ENCODE results near the gene GOLT1A. TPM values are rescaled to one million over a fixed set of nuclear protein-coding genes. Genes with fewer than 3 reads are reported as not detected.

The GOLT1A gene
- total RNA-seq, 4 donors from 2014 or later = 1.1 to 1.3 TPM; not detected in 2

DNA sequence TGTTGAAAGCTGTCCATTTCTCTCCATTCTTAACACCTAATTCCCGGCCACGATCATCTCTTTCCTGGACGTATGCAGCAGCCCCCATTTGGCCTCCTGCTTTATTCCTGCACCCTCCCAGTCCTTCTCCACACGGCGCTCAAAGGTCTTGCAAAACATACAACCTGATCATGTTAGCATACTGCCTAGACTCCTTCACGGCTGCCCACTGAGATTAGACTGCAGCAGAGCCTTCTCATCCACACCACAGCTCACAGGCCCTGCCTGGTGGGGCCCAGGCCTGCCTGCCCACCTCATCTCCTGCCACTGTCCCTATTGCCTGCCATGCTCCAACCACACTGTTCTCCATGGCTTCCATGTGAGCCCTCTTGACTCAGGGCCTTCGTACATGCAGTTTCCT, 2.7 kb downstream of the GOLT1A start:
- Histone ChIP-seq H3K9me3 (no peaks in the 10 kb centered on the region), H3K27me3 (peaks cover 5 to 8% (median 7%) of the 10 kb centered on the region in 3 donors), H3K36me3 (no peaks in the 10 kb centered on the region), H3K27ac (no peak overlapping the region), H3K4me1 (peaks cover 0 to 6% of the 10 kb centered on the region in 2 donors), H3K4me3 (no peak overlapping the region)
- in situ Hi-C loops (cut with MboI; ENCODE audit: low sequenced_read_pairs in 4 of 4) (loop anchor here in 3 of 4 donors (5.0 to 25.0 kb wide), 2 partner anchors 151 kb away; partner anchors contain the start of gene PLEKHA6 (in 1 of the 3)), intact Hi-C loops (cut with DNase I; ENCODE audit: low total_unique reads) (loop anchor here (5.0 kb wide), 1 partner anchor 96 kb away; no protein-coding TSS in a partner anchor)
- ATAC-seq (no peak), DNase-seq (no peak)
- no peak for TF ChIP-seq POLR2A (IDR thresholded peaks at IDR 0.05)
- TF ChIP-seq, protein P1, sequence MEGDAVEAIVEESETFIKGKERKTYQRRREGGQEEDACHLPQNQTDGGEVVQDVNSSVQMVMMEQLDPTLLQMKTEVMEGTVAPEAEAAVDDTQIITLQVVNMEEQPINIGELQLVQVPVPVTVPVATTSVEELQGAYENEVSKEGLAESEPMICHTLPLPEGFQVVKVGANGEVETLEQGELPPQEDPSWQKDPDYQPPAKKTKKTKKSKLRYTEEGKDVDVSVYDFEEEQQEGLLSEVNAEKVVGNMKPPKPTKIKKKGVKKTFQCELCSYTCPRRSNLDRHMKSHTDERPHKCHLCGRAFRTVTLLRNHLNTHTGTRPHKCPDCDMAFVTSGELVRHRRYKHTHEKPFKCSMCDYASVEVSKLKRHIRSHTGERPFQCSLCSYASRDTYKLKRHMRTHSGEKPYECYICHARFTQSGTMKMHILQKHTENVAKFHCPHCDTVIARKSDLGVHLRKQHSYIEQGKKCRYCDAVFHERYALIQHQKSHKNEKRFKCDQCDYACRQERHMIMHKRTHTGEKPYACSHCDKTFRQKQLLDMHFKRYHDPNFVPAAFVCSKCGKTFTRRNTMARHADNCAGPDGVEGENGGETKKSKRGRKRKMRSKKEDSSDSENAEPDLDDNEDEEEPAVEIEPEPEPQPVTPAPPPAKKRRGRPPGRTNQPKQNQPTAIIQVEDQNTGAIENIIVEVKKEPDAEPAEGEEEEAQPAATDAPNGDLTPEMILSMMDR (IDR thresholded peaks at IDR 0.05 in 4 of 5, conservative IDR thresholded peaks at IDR 0.05 in 1 of 5) = no peak

DNA sequence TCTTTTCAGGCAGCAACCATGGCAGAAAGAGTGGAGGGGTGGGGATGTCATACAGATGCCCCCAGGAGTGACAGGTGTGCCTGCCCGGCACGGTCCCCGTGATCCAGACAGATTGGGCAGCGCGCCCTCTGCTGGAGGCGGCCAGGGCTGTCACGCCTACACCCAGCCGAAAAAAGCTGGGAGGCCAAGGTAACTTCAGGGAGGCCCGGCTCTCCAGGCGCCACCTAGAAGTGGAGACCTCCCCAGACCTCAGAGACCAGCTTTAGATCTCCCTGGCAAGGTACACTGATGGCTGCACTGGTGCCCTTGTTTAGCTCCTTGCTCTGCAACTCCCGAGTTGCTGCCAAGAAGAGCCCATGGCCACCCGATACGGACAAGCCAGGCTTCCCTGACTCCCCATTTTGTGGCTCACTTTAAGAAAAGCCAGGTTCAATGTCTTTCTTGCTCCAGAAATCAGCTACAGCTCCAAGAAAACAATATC, 6.6 kb downstream of the GOLT1A start:
- H3K27me3 ChIP-seq = peaks cover 0 to 6% (median 3%) of the 10 kb centered on the region in 3 donors
- H3K27ac ChIP-seq = no peak overlapping the region
- in situ Hi-C loops (cut with MboI; ENCODE audit: low sequenced_read_pairs in 4 of 4) = loop anchor here in 3 of 4 donors (5.0 to 25.0 kb wide), 2 partner anchors 40 to 155 kb away; partner anchors contain the start of genes REN (in 2 of the 3) and PLEKHA6 (in 1 of the 3)

DNA sequence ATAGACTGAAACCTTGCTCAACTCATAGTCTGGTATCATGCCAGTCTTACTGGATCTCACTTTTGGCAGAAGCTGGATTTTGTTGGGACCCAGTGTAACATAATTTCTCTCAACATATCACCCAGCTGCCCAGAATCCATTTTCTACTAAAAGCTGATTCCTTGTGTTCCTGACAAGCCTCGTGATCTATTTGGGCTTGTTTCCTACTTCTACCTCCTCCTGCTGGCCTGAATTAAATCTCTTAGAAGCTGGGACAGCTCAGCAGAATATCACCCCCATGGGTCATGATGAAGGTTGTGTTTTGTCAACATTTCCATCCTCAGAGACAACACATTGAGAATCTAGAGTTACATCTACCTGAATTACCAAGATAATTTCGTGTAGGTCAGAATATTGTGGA, 7.7 kb downstream of the GOLT1A start:
- intact Hi-C loops (cut with DNase I; ENCODE audit: low total_unique reads) = loop anchor here (5.0 kb wide), 1 partner anchor 344 kb away; the partner anchor contains the start of gene SNRPE

More for the DNA sequence above, 6.6 kb downstream of the GOLT1A start:
- Histone ChIP-seq H3K36me3 (no peaks in the 10 kb centered on the region), H3K9me3 (no peaks in the 10 kb centered on the region), H3K4me3 (no peak overlapping the region), H3K4me1 (no peaks in the 10 kb centered on the region)
- peak; percentile 34 to 37 for DNase-seq
- ATAC-seq = peak; percentile 74 to 75
- TF ChIP-seq POLR2A (IDR thresholded peaks at IDR 0.05) = no peak
- TF ChIP-seq, protein P1 (IDR thresholded peaks at IDR 0.05 in 4 of 5, conservative IDR thresholded peaks at IDR 0.05 in 1 of 5) = peak; percentile 61 to 91 (median 88)
- intact Hi-C loops (cut with DNase I; ENCODE audit: low total_unique reads) = loop anchor here (1.0 to 5.0 kb wide), 2 partner anchors 45 to 345 kb away; partner anchors contain the start of gene SNRPE

DNA sequence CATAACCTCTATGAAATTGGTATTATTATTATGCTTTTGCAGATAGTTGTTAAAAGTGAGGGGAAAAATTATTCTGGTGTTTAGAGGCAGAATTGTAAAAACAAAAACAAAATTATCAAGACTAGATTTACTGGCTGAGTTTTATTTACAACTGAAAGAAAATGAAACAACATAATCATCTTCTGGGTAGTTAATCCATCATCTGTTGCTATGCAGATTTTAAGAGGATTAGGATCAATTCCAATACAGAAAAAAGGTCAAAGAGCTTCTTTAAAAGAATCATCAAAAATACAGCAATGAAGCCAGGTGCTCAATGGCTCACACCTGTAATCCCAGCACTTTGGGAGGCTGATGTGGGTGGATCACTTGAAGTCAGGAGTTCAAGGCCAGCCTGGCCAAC, 8.3 kb downstream of the GOLT1A start:
- Histone ChIP-seq H3K27me3 (peaks cover 0 to 6% (median 3%) of the 10 kb centered on the region in 3 donors), H3K4me3 (no peak overlapping the region), H3K36me3 (no peaks in the 10 kb centered on the region), H3K27ac (no peak overlapping the region), H3K9me3 (no peaks in the 10 kb centered on the region), H3K4me1 (peaks cover 0 to under 1% of the 10 kb centered on the region in 2 donors)
- TF ChIP-seq POLR2A (IDR thresholded peaks at IDR 0.05) = no peak
- TF ChIP-seq, protein P1 (IDR thresholded peaks at IDR 0.05 in 4 of 5, conservative IDR thresholded peaks at IDR 0.05 in 1 of 5) = no peak
- ATAC-seq (no peak), DNase-seq (no peak)
- intact Hi-C loops (cut with DNase I; ENCODE audit: low total_unique reads) = loop anchor here (5.0 kb wide), 1 partner anchor 343 kb away; the partner anchor contains the start of gene SNRPE
- in situ Hi-C loops (cut with MboI; ENCODE audit: low sequenced_read_pairs in 4 of 4) = loop anchor here in 3 of 4 donors (5.0 to 25.0 kb wide), 2 partner anchors 38 to 157 kb away; partner anchors contain the start of genes REN (in 2 of the 3) and PLEKHA6 (in 1 of the 3)

More for the DNA sequence above, 7.7 kb downstream of the GOLT1A start:
- Histone ChIP-seq H3K27ac (no peak overlapping the region), H3K4me1 (no peaks in the 10 kb centered on the region), H3K9me3 (no peaks in the 10 kb centered on the region), H3K4me3 (no peak overlapping the region), H3K27me3 (peaks cover 0 to 6% (median 3%) of the 10 kb centered on the region in 3 donors), H3K36me3 (no peaks in the 10 kb centered on the region)
- no peak for DNase-seq
- in situ Hi-C loops (cut with MboI; ENCODE audit: low sequenced_read_pairs in 4 of 4) = loop anchor here in 3 of 4 donors (5.0 to 25.0 kb wide), 2 partner anchors 39 to 156 kb away; partner anchors contain the start of genes REN (in 2 of the 3) and PLEKHA6 (in 1 of the 3)
- ATAC-seq = no peak
- TF ChIP-seq, protein P1 (IDR thresholded peaks at IDR 0.05 in 4 of 5, conservative IDR thresholded peaks at IDR 0.05 in 1 of 5) = no peak
- no peak for TF ChIP-seq POLR2A (IDR thresholded peaks at IDR 0.05)
